22Rv1 (cell line): Measurements from ENCODE around the gene ABCA4.

Experiments
- H3K27ac ChIP-seq: fragments of 450-650 bp; 2 replicates; pipeline ENCODE4 v1.5.1; 2017
- ZFX ChIP-seq: fragments of 450-650 bp; IDR thresholded peaks from 2 replicates; pipeline ENCODE4 v1.6.1; 2017; ENCODE audit warnings: antibody characterized with exemption, borderline replicate concordance
- TF ChIP-seq, protein P1 (sequence below): fragments of 450-650 bp; IDR thresholded peaks from 2 replicates; pipeline ENCODE4 v1.5.1; 2017; ENCODE audit warnings: mild to moderate bottlenecking

Gene ABCA4

DNA sequence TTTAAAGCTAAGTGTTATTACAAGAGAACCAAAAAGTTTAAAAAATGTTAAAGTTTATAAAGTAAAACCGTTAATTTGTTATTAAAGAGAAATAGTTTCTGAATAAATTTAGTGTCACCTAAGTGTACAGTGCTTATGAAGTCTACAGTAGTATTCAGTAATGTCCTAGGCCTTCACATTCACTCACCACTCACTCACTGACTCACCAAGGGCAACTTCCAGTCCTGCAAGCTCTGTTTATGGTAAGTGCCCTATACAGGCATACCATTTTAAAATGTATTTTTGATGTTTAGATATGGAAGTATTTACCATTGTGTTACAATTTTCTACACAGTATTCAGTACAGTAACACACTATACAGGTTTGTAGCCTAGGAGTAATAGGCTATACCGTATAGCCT is 151.6 kb downstream of the ABCA4 start:
- H3K27ac ChIP-seq: no peak overlapping the region
- TF ChIP-seq ZFX: no peak
- TF ChIP-seq, protein P1, sequence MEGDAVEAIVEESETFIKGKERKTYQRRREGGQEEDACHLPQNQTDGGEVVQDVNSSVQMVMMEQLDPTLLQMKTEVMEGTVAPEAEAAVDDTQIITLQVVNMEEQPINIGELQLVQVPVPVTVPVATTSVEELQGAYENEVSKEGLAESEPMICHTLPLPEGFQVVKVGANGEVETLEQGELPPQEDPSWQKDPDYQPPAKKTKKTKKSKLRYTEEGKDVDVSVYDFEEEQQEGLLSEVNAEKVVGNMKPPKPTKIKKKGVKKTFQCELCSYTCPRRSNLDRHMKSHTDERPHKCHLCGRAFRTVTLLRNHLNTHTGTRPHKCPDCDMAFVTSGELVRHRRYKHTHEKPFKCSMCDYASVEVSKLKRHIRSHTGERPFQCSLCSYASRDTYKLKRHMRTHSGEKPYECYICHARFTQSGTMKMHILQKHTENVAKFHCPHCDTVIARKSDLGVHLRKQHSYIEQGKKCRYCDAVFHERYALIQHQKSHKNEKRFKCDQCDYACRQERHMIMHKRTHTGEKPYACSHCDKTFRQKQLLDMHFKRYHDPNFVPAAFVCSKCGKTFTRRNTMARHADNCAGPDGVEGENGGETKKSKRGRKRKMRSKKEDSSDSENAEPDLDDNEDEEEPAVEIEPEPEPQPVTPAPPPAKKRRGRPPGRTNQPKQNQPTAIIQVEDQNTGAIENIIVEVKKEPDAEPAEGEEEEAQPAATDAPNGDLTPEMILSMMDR: no peak

DNA sequence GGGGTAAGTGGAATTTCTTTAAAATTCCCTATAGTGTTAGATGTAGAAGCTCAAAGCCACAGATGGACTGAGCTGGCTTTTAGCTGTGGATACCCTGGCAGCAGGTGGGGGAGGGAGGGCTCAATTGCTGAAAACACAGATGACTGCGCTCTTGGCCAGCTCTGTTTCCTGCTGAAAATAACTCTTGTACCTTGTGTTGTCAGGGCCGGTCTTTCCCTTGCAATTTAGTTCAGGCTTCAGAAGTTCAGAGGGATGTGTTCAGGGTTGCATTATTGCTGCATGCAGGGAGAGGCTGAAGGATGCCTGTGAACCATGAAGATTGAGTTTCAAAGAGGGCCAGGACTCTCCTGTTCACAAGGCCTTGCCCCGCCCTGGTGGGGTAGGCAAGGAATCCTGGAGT is 153.6 kb downstream of the ABCA4 start:
- no peak for TF ChIP-seq ZFX
- TF ChIP-seq, protein P1: no peak

DNA sequence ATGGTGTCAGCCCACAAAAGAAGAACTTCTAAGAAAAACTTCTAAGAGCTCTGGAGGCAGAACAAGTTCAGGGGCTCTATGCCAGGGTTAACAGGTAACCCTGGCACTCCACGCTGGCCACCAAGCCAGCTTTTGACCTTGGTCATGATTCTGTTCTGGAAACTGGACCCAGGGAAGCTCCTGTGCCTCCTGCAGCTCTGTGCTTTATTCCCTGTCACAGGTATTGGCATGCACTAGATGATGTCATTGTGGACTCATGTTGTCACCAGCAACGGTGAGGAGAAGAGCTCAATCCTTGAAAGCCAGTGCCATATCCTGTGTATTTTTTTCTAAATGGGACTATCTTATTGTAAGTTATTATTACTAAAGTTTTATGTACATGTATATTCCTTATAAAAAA is 155.1 kb downstream of the ABCA4 start:
- TF ChIP-seq ZFX: no peak
- TF ChIP-seq, protein P1: no peak
- H3K27ac ChIP-seq: no peak overlapping the region

More for the DNA sequence above, 153.6 kb downstream of the ABCA4 start:
- no peak overlapping the region for H3K27ac ChIP-seq

DNA sequence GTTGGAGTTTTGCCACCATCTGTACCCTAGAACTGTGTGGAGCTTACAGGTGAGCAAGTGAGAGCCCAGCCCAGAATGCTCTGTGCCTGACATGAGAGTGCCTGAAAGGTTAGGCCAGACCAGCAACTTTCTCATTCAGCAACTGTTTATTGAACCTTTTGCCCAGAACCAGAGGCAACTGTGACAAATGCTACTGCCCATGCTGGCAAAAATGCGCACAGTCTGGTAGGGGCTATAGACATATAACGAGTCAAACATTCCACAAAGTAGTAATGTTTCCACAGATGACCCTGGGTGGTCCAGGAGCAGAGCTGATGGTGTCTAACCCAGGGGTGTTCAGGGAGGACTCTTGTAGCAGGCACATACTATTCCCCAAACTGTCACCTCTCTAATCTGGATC is 155.7 kb downstream of the ABCA4 start:
- TF ChIP-seq ZFX: no peak
- TF ChIP-seq, protein P1: no peak
- no peak overlapping the region for H3K27ac ChIP-seq

DNA sequence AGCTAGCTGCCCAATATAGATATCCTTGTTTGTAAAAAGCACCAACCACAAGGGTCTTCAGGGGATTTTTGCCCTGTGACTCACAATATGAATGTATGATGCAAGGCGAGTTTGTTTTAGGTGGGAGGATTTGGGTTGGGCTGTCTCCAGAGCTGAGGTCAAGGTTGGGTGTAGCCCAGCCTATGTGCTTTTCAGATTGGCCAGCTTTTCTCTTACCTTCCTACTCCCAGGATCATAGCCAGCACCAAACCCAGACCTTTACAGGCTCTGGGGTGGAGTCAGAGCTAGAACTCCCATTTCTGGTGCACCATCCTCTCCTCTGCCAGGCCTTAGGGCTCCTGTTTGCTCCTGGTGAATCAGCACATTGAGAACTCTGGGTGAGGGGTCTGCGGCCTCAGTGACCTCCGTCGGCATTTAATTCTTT is 156.2 kb downstream of the ABCA4 start:
- no peak overlapping the region for H3K27ac ChIP-seq
- TF ChIP-seq, protein P1: no peak
- no peak for TF ChIP-seq ZFX

DNA sequence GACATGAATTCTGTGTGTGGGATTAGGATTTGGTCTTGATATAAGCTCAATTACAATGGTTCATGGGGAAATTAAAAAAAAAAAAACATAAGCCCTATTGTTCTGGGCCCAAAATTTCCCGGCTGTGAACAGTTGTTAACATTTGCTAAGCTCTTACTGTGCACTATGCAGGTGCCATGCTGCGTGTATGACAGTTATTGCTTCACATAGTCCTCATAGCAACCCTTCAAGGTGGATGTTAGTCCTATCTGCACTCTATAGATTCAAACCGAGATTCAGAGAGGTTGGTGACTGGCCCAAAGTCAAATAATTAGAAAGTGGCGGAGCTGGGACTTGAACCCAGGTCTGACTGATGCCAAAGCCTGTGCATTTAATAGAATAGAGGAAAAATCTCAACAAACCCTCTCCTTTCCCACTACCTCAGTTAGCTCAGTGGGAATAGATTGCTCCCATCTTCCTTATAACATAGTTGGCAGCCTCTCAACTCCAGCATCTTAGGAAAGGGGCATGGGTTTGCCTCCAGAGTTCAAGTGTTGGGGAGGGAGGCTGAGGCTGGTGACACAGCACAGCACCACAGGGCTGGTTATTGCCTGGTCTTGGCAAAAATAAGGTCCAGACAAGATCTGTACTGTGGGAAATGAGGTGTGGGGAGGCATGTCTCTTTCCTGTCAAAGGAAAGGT is 156.7 kb downstream of the ABCA4 start:
- TF ChIP-seq ZFX: no peak
- TF ChIP-seq, protein P1: no peak
- H3K27ac ChIP-seq: no peak overlapping the region

DNA sequence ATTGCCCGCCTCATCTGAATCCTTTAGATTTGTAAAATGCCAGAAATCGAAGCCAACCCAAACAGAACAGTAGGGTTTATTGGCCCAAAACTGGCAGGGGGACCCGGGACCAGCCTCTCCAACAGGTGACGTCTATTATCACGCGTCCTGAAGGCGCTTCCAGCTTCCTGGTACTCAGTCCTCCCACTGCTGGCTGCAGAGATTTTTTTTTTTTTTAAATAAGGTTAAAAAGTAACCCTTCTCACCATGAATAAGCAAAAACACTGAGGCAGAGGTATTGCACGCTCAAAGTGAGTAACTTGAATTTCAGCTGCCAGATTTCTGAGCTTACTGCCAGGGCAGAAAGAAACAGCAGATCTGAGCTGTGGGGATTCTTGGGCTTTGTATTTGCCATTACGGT is 157.4 kb downstream of the ABCA4 start:
- no peak for TF ChIP-seq ZFX
- no peak overlapping the region for H3K27ac ChIP-seq

DNA sequence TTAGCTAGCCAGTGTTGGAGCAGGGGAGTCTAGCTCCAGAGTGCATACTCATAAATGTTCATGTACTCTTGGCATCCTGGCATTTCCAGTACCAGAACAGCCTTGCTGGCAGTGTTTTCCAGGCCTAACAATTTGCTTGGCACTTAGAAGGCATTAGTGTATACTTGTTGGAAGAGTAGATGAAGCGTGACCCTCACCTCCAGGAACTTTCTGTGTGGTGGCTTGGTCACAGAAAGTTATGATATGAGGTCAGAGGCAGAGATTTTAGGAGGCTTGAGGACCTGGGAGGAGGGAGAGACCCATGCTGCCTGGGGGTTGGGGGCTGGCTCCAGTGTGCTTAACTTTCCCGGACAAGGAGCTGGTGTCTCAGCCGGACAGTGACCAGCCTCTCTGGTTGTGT is 159.0 kb downstream of the ABCA4 start:
- H3K27ac ChIP-seq: no peak overlapping the region
- TF ChIP-seq, protein P1: no peak
- TF ChIP-seq ZFX: no peak
